H9 (cell line): ENCODE data around the gene GSKIP. TPM values are rescaled to one million over a fixed set of nuclear protein-coding genes. Genes with fewer than 3 reads are reported as not detected.

ENCODE experiments used
- DNase-seq: peaks from one replicate; pipeline ENCODE4 v3.0.0-alpha.2; 2017
- H2AFZ ChIP-seq: one replicate; pipeline ENCODE4 v1.6.1; 2013; ENCODE audit warnings: mild to moderate bottlenecking, low read length, control low read depth, moderate library complexity
- H2AK5ac ChIP-seq: 2 replicates; pipeline ENCODE4 v1.6.1; 2013; ENCODE audit warnings: low read length, control low read depth, mixed read lengths; ENCODE audit not compliant: insufficient read length
- H2BK120ac ChIP-seq: one replicate; pipeline ENCODE4 v1.6.1; 2013; ENCODE audit warnings: low read depth, mild to moderate bottlenecking, low read length, control low read depth, inconsistent platforms; ENCODE audit not compliant: poor library complexity, severe bottlenecking
- H2BK12ac ChIP-seq: 2 replicates; pipeline ENCODE4 v1.6.1; 2013; ENCODE audit warnings: low read length, control low read depth, mixed read lengths, low read depth; ENCODE audit not compliant: insufficient read length
- H2BK15ac ChIP-seq: 2 replicates; pipeline ENCODE4 v1.6.1; 2013; ENCODE audit warnings: low read depth, low read length, control low read depth
- H2BK20ac ChIP-seq: one replicate; pipeline ENCODE4 v1.6.1; 2013; ENCODE audit warnings: low read depth, mild to moderate bottlenecking, low read length, control low read depth, inconsistent platforms; ENCODE audit not compliant: poor library complexity, severe bottlenecking
- H2BK5ac ChIP-seq: 2 replicates; pipeline ENCODE4 v1.6.1; 2013; ENCODE audit warnings: low read length, control low read depth, mixed read lengths; ENCODE audit not compliant: insufficient read length
- H3K14ac ChIP-seq: 2 replicates; pipeline ENCODE4 v1.6.1; 2013; ENCODE audit warnings: low read length, control low read depth; ENCODE audit not compliant: insufficient read depth
- H3K18ac ChIP-seq: 2 replicates; pipeline ENCODE4 v1.6.1; 2013; ENCODE audit warnings: low read depth, mild to moderate bottlenecking, mixed read lengths, low read length, control low read depth; ENCODE audit not compliant: insufficient read length
- H3K23ac ChIP-seq: 2 replicates; pipeline ENCODE4 v1.6.1; 2013; ENCODE audit warnings: low read length, control low read depth, mixed read lengths, low read depth; ENCODE audit not compliant: insufficient read length
- H3K23me2 ChIP-seq: 2 replicates; pipeline ENCODE4 v1.6.1; 2013; ENCODE audit warnings: low read depth, mild to moderate bottlenecking, mixed read lengths, low read length, control low read depth; ENCODE audit not compliant: insufficient read length, poor library complexity, severe bottlenecking
- H3K27ac ChIP-seq: 2 replicates; pipeline ENCODE4 v1.5.1; 2013; ENCODE audit warnings: low read length, control low read depth, mixed read lengths, low read depth; ENCODE audit not compliant: insufficient read length
- H3K27me3 ChIP-seq: 2 replicates; pipeline ENCODE4 v1.6.1; 2013; ENCODE audit warnings: low read length, control low read depth, inconsistent platforms; ENCODE audit not compliant: insufficient read depth
- H3K4ac ChIP-seq: 2 replicates; pipeline ENCODE4 v1.6.1; 2013; ENCODE audit warnings: low read depth, mild to moderate bottlenecking, control low read depth, inconsistent platforms, low read length, moderate library complexity
- H3K4me1 ChIP-seq: 2 replicates; pipeline ENCODE4 v1.6.1; 2013; ENCODE audit warnings: low read length, control low read depth, inconsistent platforms; ENCODE audit not compliant: insufficient read depth
- H3K4me2 ChIP-seq: 2 replicates; pipeline ENCODE4 v1.6.1; 2013; ENCODE audit warnings: low read length, control low read depth, mixed read lengths; ENCODE audit not compliant: insufficient read length, insufficient read depth
- H3K56ac ChIP-seq: 2 replicates; pipeline ENCODE4 v1.6.1; 2013; ENCODE audit warnings: low read depth, mild to moderate bottlenecking, mixed read lengths, low read length, control low read depth; ENCODE audit not compliant: insufficient read length
- H3K79me1 ChIP-seq: 2 replicates; pipeline ENCODE4 v1.6.1; 2013; ENCODE audit warnings: low read depth, mild to moderate bottlenecking, moderate library complexity, low read length, control low read depth, inconsistent platforms; ENCODE audit not compliant: insufficient read depth, poor library complexity, severe bottlenecking
- H3K79me2 ChIP-seq: 2 replicates; pipeline ENCODE4 v1.6.1; 2013; ENCODE audit warnings: low read length, control low read depth, inconsistent platforms; ENCODE audit not compliant: insufficient read depth
- H3K9ac ChIP-seq: 2 replicates; pipeline ENCODE4 v1.6.1; 2013; ENCODE audit warnings: low read length, control low read depth, mixed read lengths; ENCODE audit not compliant: insufficient read length; ENCODE audit errors: extremely low read depth
- H3K9me3 ChIP-seq: one replicate; pipeline ENCODE4 v1.6.1; 2013; ENCODE audit warnings: low read depth, low read length, inconsistent platforms; ENCODE audit not compliant: control insufficient read depth
- H3T11ph ChIP-seq: one replicate; pipeline ENCODE4 v1.6.1; 2013; ENCODE audit warnings: mild to moderate bottlenecking, low read length, control low read depth, inconsistent platforms
- H4K20me1 ChIP-seq: one replicate; pipeline ENCODE4 v1.6.1; 2013; ENCODE audit not compliant: control insufficient read depth, insufficient read length, insufficient read depth
- H4K5ac ChIP-seq: 2 replicates; pipeline ENCODE4 v1.6.1; 2013; ENCODE audit warnings: low read depth, mild to moderate bottlenecking, mixed read lengths, low read length, control low read depth; ENCODE audit not compliant: insufficient read length
- H4K8ac ChIP-seq: replicated peaks from 2 replicates; pipeline ENCODE4 v1.6.1; 2013; ENCODE audit warnings: low read length, control low read depth, mixed read lengths, low read depth; ENCODE audit not compliant: insufficient read length
- H4K91ac ChIP-seq: 2 replicates; pipeline ENCODE4 v1.6.1; 2013; ENCODE audit warnings: low read depth, mild to moderate bottlenecking, moderate library complexity, mixed read lengths, low read length, control low read depth; ENCODE audit not compliant: insufficient read length
- H3K27ac Mint-ChIP-seq, 3 experiments: 2 replicates in 2 of 3; 3 replicates in 1 of 3; pipeline ENCODE4 v1.8.0; 2020 to 2021; ENCODE audit warnings: mixed read lengths in 3 of 3, mild to moderate bottlenecking in 1 of 3, moderate library complexity in 1 of 3
- H3K27me3 Mint-ChIP-seq: 2 replicates; pipeline ENCODE4 v1.8.0; 2021; ENCODE audit warnings: low read depth, mild to moderate bottlenecking, moderate library complexity, mixed read lengths
- H3K36me3 Mint-ChIP-seq, 3 experiments: 2 replicates in 2 of 3; 3 replicates in 1 of 3; pipeline ENCODE4 v1.8.0; 2020 to 2021; ENCODE audit warnings: low read depth in 3 of 3, mixed read lengths in 3 of 3; ENCODE audit not compliant: insufficient read depth in 1 of 3
- H3K4me1 Mint-ChIP-seq, 2 experiments: 2 replicates each; pipeline ENCODE4 v1.8.0; 2020; ENCODE audit warnings: mixed read lengths in 2 of 2
- H3K4me3 Mint-ChIP-seq, 2 experiments: 2 replicates in 1 of 2; 3 replicates in 1 of 2; pipeline ENCODE4 v1.8.0; 2020 to 2021; ENCODE audit warnings: mild to moderate bottlenecking in 2 of 2, mixed read lengths in 2 of 2, moderate library complexity in 1 of 2
- H3K9me3 Mint-ChIP-seq, 2 experiments: 2 replicates in 1 of 2; 3 replicates in 1 of 2; pipeline ENCODE4 v1.8.0; 2020; ENCODE audit warnings: mild to moderate bottlenecking in 2 of 2, mixed read lengths in 2 of 2, moderate library complexity in 1 of 2
- WGBS: extraction: QIAGEN DNeasy Blood & Tissue Kit; methylation state at CpG from one replicate; pipeline ENCODE4 v1.1.7; 2013; ENCODE audit warnings: missing lambda C conversion rate, low lambda C conversion rate, mixed read lengths; ENCODE audit not compliant: insufficient read length; ENCODE audit errors: extremely low coverage; 5-methylcytosine and 5-hydroxymethylcytosine counted together
- total RNA-seq: library from RNA; stranded (reverse); gene quantifications from 2 replicates; pipeline ENCODE4 v1.2.1, GENCODE V29; 2021
- TF ChIP-seq, protein P1 (sequence below): fragments of 200-600 bp; sonication (generic); conservative IDR thresholded peaks from 3 replicates; pipeline ENCODE4 v1.8.0; 2021; ENCODE audit warnings: antibody characterized with exemption, mild to moderate bottlenecking

The GSKIP gene
- total RNA-seq, 1 experiment from 2014 or later: 28.6 TPM

GRCh38 chr14:96373538-96373937, 10.2 kb downstream of the GSKIP start:
- Histone ChIP-seq H3K56ac (no peak overlapping the region), H3K23ac (no peak overlapping the region), H4K5ac (no peak overlapping the region), H2AFZ (no peak overlapping the region), H3K18ac (no peak overlapping the region), H2BK20ac (no peak overlapping the region), H3K4me1 (peaks cover 3% of the 10 kb centered on the region; the same call in 1 of the 2 replicates), H2AK5ac (no peak overlapping the region), H3K79me2 (peaks cover 14% of the 10 kb centered on the region; the same call in 1 of the 2 replicates), H4K8ac (no peak overlapping the region), H3K4ac (no peak overlapping the region), H2BK12ac (no peak overlapping the region), H3K9me3 (no peaks in the 10 kb centered on the region), H3K23me2 (no peaks in the 10 kb centered on the region), H3K14ac (no peak overlapping the region), H3K27me3 (no peaks in the 10 kb centered on the region), H4K20me1 (no peaks in the 10 kb centered on the region), H2BK15ac (no peak overlapping the region), H4K91ac (no peak overlapping the region), H3K79me1 (peaks cover 9% of the 10 kb centered on the region), H3T11ph (no peak overlapping the region), H2BK120ac (no peak overlapping the region), H3K27ac (no peak overlapping the region), H2BK5ac (no peak overlapping the region), H3K4me2 (no peak overlapping the region), H3K9ac (no peak overlapping the region)
- Mint-ChIP-seq H3K27me3 (no peaks in the 10 kb centered on the region), H3K4me1 (peaks cover 13 to 21% of the 10 kb centered on the region in 2 experiments), H3K36me3 (peaks cover 5 to 23% (median 10%) of the 10 kb centered on the region in 3 experiments; a peak in 6 of 7 replicates), H3K4me3 (no peak overlapping the region), H3K9me3 (peaks cover 6 to 8% of the 10 kb centered on the region in 2 experiments), H3K27ac (no peak overlapping the region)
- no peak for DNase-seq
- WGBS: 100% methylated on average over 1 of the region's 3 CpGs
- TF ChIP-seq, protein P1, sequence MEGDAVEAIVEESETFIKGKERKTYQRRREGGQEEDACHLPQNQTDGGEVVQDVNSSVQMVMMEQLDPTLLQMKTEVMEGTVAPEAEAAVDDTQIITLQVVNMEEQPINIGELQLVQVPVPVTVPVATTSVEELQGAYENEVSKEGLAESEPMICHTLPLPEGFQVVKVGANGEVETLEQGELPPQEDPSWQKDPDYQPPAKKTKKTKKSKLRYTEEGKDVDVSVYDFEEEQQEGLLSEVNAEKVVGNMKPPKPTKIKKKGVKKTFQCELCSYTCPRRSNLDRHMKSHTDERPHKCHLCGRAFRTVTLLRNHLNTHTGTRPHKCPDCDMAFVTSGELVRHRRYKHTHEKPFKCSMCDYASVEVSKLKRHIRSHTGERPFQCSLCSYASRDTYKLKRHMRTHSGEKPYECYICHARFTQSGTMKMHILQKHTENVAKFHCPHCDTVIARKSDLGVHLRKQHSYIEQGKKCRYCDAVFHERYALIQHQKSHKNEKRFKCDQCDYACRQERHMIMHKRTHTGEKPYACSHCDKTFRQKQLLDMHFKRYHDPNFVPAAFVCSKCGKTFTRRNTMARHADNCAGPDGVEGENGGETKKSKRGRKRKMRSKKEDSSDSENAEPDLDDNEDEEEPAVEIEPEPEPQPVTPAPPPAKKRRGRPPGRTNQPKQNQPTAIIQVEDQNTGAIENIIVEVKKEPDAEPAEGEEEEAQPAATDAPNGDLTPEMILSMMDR: no peak
